Left lung (tissue), 10 donors: ENCODE measurements around the gene CORO6. TPM values are rescaled to one million over a fixed set of nuclear protein-coding genes. Genes with fewer than 3 reads are reported as not detected.

Experiments used
- ATAC-seq: fragments of 200-7000 bp; cut with Tn5 transposase; one replicate; pipeline ENCODE4 v1.9.1; 2020; ENCODE audit warnings: moderate library complexity
- DNase-seq, 4 donors: peaks; one replicate each; pipeline ENCODE4 v3.0.0-alpha.2; 2013 to 2020
- H3K27ac ChIP-seq, 2 donors: fragments of 200-600 bp; sonication (generic) in 1 of 2; one replicate each; pipeline versions ENCODE4 v1.5.0 to v1.8.0; 2020 to 2021
- H3K27me3 ChIP-seq, 2 donors: fragments of 200-600 bp; sonication (generic) in 1 of 2; one replicate each; pipeline versions ENCODE4 v1.5.0 to v1.8.0; 2020 to 2021
- H3K36me3 ChIP-seq, 2 donors: fragments of 200-600 bp; sonication (generic) in 1 of 2; one replicate each; pipeline versions ENCODE4 v1.5.0 to v1.8.0; 2020 to 2021
- H3K4me1 ChIP-seq, 2 donors: fragments of 200-600 bp; one replicate each; pipeline ENCODE4 v1.8.0; 2021
- H3K4me3 ChIP-seq, 2 donors: fragments of 200-600 bp; sonication (generic) in 1 of 2; one replicate each; pipeline versions ENCODE4 v1.5.0 to v1.8.0; 2020 to 2021; ENCODE audit warnings: mild to moderate bottlenecking in 1 of 2
- H3K9me3 ChIP-seq, 2 donors: fragments of 200-600 bp; sonication (generic) in 1 of 2; one replicate each; pipeline versions ENCODE4 v1.5.0 to v1.8.0; 2020 to 2021
- intact Hi-C, 2 donors: fragments of 100-400 bp; cut with DNase I; formaldehyde crosslinking; loops; one replicate each; pipeline versions ENCODE4 v1.11.2 to v1.14.2; 2022
- polyA plus RNA-seq, 6 donors: library from polyadenylated mRNA; unstranded; fragments of 120-200 nt; gene quantifications; one replicate each; pipeline ENCODE4 v1.2.1, GENCODE V29; 2013; ENCODE audit not compliant: insufficient read length in 6 of 6
- total RNA-seq, 2 donors: library from RNA; stranded (reverse); fragmentation: NEBNext Ultra II Directional; extraction: Animal tissue kit (Norgen Biotek cat#: 25700); gene quantifications; one replicate each; pipeline ENCODE4 v1.2.1, GENCODE V29; 2021
- TF ChIP-seq, protein P1 (sequence below), 2 donors: fragments of 200-600 bp; sonication (generic) in 1 of 2; IDR thresholded peaks; one replicate each; pipeline versions ENCODE4 v1.5.0 to v1.8.0; 2021; ENCODE audit warnings: antibody characterized with exemption in 2 of 2
- donor health status: DM: no; HTN: yes; CAD: no.
- donor health status: DM: no; HTN: no; CAD: no.

Gene CORO6
- total and polyA plus RNA-seq, 8 donors: 3.8 to 6.9 (median 4.2) TPM

DNA sequence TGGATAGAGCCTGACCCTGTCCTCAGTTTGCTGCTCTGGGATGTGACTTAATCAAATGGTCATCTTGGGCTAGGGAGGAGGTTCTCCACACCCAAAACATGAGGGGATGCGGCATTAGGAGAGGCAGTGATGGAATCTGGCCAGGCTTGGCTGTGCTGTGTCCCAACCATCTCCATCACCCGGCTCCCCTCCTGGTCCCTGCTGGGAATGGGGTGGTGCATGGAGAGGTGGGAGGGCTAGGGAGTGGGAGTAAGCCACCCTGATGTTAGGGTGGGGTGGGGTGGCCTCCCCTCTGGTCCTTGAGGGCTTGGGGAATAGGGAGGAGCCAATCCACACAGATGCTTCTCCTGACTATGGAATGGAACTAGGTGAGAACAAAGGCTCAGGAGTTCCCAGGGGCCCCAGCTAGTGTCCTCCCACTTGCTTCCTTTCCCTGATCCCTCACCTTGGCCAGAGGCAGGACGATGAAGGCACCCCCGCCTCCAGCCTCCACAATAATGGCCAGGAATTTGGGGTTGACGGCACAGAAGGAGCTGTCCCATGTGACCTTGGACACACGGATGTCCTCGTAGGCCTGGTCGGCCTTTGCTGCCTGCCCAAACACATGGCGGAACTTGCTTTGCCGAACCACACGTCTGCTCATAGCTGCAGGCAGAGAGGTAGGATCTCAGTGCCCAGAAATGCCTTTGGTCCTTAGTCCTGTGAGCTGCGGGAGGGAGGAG, 1.8 kb downstream of the CORO6 start:
- intact Hi-C loops: no loop called here
- Histone ChIP-seq H3K27me3 (peaks cover 0 to 50% of the 10 kb centered on the region in 2 donors), H3K27ac (no peak overlapping the region), H3K36me3 (peaks cover 0 to 8% of the 10 kb centered on the region in 2 donors), H3K4me3 (no peak overlapping the region), H3K9me3 (no peaks in the 10 kb centered on the region), H3K4me1 (peaks cover 20 to 43% of the 10 kb centered on the region in 2 donors)
- ATAC-seq: no peak
- DNase-seq: peak in 1 of 4 donors; percentile 55
- TF ChIP-seq, protein P1, sequence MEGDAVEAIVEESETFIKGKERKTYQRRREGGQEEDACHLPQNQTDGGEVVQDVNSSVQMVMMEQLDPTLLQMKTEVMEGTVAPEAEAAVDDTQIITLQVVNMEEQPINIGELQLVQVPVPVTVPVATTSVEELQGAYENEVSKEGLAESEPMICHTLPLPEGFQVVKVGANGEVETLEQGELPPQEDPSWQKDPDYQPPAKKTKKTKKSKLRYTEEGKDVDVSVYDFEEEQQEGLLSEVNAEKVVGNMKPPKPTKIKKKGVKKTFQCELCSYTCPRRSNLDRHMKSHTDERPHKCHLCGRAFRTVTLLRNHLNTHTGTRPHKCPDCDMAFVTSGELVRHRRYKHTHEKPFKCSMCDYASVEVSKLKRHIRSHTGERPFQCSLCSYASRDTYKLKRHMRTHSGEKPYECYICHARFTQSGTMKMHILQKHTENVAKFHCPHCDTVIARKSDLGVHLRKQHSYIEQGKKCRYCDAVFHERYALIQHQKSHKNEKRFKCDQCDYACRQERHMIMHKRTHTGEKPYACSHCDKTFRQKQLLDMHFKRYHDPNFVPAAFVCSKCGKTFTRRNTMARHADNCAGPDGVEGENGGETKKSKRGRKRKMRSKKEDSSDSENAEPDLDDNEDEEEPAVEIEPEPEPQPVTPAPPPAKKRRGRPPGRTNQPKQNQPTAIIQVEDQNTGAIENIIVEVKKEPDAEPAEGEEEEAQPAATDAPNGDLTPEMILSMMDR (IDR thresholded peaks at IDR 0.05): no peak

DNA sequence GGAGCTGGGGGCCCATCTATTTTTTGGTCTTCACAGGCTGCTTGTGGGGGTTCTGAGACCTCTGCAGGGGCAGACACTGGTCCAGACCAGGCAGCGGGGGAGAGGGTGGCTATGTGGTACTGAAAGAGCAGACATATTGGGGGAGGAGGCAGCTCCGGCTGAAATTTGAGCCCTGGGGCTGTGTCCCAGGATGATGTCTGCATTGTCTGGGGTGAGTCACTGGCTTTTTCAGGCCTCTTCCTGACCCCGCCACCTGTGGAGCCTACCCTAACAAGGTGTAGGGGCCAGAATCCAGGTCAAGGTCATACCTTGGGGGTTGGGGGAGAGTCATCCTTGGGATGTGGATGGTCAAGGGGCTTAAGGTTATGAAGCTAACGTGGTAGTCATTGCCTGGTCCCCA, 2.4 kb downstream of the CORO6 start:
- DNase-seq (peak in 1 of 4 donors; percentile 47), ATAC-seq (no peak)
- Histone ChIP-seq H3K9me3 (no peaks in the 10 kb centered on the region), H3K27ac (no peak overlapping the region), H3K27me3 (peaks cover 0 to 57% of the 10 kb centered on the region in 2 donors), H3K36me3 (peaks cover 0 to 2% of the 10 kb centered on the region in 2 donors), H3K4me3 (no peak overlapping the region), H3K4me1 (peaks cover 23 to 50% of the 10 kb centered on the region in 2 donors)
- intact Hi-C loops: no loop called here
- TF ChIP-seq, protein P1 (IDR thresholded peaks at IDR 0.05): no peak

DNA sequence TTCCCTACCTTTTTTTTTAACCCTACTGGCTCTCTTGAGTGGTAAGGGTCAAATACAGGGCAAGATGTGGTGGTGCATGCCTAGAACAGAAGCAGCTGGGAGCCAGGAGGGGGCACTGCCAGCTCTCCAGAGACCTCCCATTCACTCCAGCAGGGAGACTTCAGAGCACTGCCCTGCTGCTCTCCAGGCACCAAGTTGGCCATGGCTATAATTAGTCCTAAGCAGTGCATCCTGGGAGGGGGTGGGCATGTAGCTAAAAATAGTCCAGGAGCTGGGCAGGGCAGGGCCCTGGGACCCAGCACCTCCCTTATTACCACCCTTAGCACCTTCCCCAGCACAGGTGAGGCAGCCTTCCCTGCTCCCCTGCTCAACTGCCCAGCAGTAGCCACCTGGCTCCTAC, 3.5 kb downstream of the CORO6 start:
- DNase-seq (peak in 2 of 4 donors; percentile 18 to 34), ATAC-seq (no peak)
- H3K36me3 ChIP-seq: no peaks in the 10 kb centered on the region
- H3K27ac ChIP-seq: no peak overlapping the region
- no peak overlapping the region for H3K4me3 ChIP-seq
- peaks cover 0 to 67% of the 10 kb centered on the region in 2 donors for H3K27me3 ChIP-seq
- peaks cover 23 to 60% of the 10 kb centered on the region in 2 donors for H3K4me1 ChIP-seq
- intact Hi-C loops: no loop called here
- H3K9me3 ChIP-seq: no peaks in the 10 kb centered on the region
- TF ChIP-seq, protein P1 (IDR thresholded peaks at IDR 0.05): no peak

DNA sequence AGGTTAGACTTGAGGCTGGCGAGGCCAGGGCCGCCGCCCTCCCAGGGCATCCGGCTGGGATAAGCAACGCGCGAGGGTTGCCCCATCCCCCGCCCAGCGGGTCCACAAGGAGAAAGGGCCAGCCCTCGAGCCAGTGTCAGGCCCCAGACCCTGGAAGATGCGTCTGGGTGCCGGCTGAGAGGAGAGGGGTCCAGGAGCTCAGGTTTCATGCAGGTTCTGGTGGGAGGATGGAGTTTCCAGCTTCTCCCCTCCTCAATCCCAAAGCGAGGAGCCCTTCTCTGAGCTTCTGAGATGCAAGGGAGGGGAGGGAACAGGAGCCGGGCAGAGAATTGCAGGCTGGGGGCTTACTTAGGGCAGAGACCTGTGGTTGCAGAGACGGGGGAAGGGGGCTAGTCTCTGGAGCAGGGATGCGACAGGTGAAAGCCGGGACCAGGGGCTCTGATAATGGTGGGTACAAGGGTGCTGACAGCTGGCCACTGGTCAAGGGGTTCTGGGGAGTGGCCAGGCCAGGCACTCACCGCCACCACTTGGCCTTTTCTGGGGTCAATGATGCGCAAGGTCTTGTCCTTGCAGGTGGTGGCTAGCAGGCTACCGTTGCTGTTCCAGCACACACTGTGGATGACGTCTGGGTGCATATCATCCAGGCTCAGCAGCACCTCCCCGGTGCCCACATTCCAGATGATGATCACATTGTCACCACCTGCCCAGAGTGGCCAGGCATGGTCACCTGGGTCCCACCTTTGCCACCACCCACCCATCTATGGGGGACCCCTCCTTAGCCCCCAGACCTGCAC, 4.2 kb downstream of the CORO6 start:
- Histone ChIP-seq H3K27ac (peak overlapping the region in 1 of 2 donors; percentile 62), H3K9me3 (no peaks in the 10 kb centered on the region), H3K27me3 (peaks cover 0 to 75% of the 10 kb centered on the region in 2 donors), H3K36me3 (no peaks in the 10 kb centered on the region), H3K4me3 (peak overlapping the region; percentile 28 to 43), H3K4me1 (peaks cover 29 to 68% of the 10 kb centered on the region in 2 donors)
- no peak for ATAC-seq
- TF ChIP-seq, protein P1 (IDR thresholded peaks at IDR 0.05): no peak
- intact Hi-C loops: no loop called here
- peak in 1 of 4 donors; percentile 44 for DNase-seq
